ENCODE data around the gene TCL1B.

Gene TCL1B

GRCh38 chr14:95685978-95686922 lies at the start of gene TCL1B:
Gene TCL1B, plus strand, starts transcription at chr14:95686426. Its CDS starts 42 bp downstream, at chr14:95686468.
- no peaks in the 10 kb centered on the region for H3K27me3 ChIP-seq (ENCODE audit: control insufficient read depth, insufficient read depth, low read length)
- no peaks in the 10 kb centered on the region for H3K36me3 ChIP-seq (ENCODE audit: control insufficient read depth, low read depth, low read length)
- H3K9me3 ChIP-seq (ENCODE audit: control insufficient read depth, low read depth, low read length): no peaks in the 10 kb centered on the region
- H3K4me3 ChIP-seq (ENCODE audit: low read length): no peak within 1 kb of the TSS
- H3K4me1 ChIP-seq (ENCODE audit: control insufficient read depth, low read depth, low read length): peaks cover 11% of the 10 kb centered on the region
- no peak within 1 kb of the TSS for H3K27ac ChIP-seq (ENCODE audit: low read length)
- H3K9ac ChIP-seq (ENCODE audit: low read length): no peak within 1 kb of the TSS

DNA sequence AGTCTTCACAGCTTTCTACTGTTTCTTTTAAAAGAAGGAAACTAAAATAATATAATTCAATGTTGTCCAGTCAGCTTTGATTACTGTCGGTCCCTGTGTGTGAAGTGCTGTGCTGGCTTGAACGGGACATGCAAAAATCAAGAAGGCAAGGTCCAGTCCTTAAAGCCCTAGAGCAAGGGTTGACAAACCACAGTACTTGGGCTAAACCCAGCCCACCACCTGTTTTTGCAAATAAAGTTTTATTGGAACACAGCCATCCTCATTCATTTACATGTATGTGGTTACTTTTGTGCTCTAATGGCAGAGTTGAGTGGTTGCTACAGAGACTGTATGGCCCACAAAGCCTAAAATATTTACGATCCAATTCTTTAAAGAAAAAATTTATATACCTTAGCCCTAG lies 41.2 kb upstream of the TCL1B start:
- Histone ChIP-seq H3K4me3 (ENCODE audit: low read length) (no peak overlapping the region), H3K27ac (ENCODE audit: low read length) (no peak overlapping the region), H3K9me3 (ENCODE audit: control insufficient read depth, low read depth, low read length) (no peaks in the 10 kb centered on the region), H3K9ac (ENCODE audit: low read length) (no peak overlapping the region), H3K4me1 (ENCODE audit: control insufficient read depth, low read depth, low read length) (no peaks in the 10 kb centered on the region), H3K27me3 (ENCODE audit: control insufficient read depth, insufficient read depth, low read length) (no peaks in the 10 kb centered on the region), H3K36me3 (ENCODE audit: control insufficient read depth, low read depth, low read length) (no peaks in the 10 kb centered on the region)

GRCh38 chr14:95645389-95645996 lies 40.7 kb upstream of the TCL1B start:
- Histone ChIP-seq H3K27ac (ENCODE audit: low read length) (no peak overlapping the region), H3K36me3 (ENCODE audit: control insufficient read depth, low read depth, low read length) (no peaks in the 10 kb centered on the region), H3K9me3 (ENCODE audit: control insufficient read depth, low read depth, low read length) (no peaks in the 10 kb centered on the region), H3K9ac (ENCODE audit: low read length) (no peak overlapping the region), H3K4me1 (ENCODE audit: control insufficient read depth, low read depth, low read length) (no peaks in the 10 kb centered on the region), H3K27me3 (ENCODE audit: control insufficient read depth, insufficient read depth, low read length) (no peaks in the 10 kb centered on the region), H3K4me3 (ENCODE audit: low read length) (no peak overlapping the region)

DNA sequence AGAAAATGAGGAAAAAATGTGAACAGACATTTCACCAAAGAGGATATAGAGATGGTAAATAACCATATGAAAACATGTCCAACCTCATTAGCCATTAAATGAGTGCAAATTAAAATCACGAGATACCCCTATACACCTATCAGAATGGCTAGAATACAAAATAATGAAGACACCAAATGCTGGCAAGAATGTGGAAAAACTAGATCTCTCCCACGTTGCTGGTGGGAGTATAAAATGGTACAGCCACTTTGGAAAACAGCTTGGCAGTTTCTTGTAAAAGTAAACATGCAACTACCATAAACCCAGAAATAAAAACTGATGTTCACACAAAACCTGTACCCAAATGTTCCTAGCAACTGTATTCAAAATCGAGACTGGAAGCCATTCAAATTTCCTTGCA lies 38.3 kb upstream of the TCL1B start:
- Histone ChIP-seq H3K4me1 (ENCODE audit: control insufficient read depth, low read depth, low read length) (peaks cover 7% of the 10 kb centered on the region), H3K9ac (ENCODE audit: low read length) (no peak overlapping the region), H3K27ac (ENCODE audit: low read length) (no peak overlapping the region), H3K36me3 (ENCODE audit: control insufficient read depth, low read depth, low read length) (no peaks in the 10 kb centered on the region), H3K9me3 (ENCODE audit: control insufficient read depth, low read depth, low read length) (no peaks in the 10 kb centered on the region), H3K4me3 (ENCODE audit: low read length) (no peak overlapping the region), H3K27me3 (ENCODE audit: control insufficient read depth, insufficient read depth, low read length) (no peaks in the 10 kb centered on the region)

- no peak overlapping the region for H3K27ac ChIP-seq (ENCODE audit: low read length)
- H3K27me3 ChIP-seq (ENCODE audit: control insufficient read depth, insufficient read depth, low read length): no peaks in the 10 kb centered on the region
- H3K9ac ChIP-seq (ENCODE audit: low read length): no peak overlapping the region
- H3K4me3 ChIP-seq (ENCODE audit: low read length): no peak overlapping the region
- H3K4me1 ChIP-seq (ENCODE audit: control insufficient read depth, low read depth, low read length): peaks cover 7% of the 10 kb centered on the region
- H3K36me3 ChIP-seq (ENCODE audit: control insufficient read depth, low read depth, low read length): no peaks in the 10 kb centered on the region
- H3K9me3 ChIP-seq (ENCODE audit: control insufficient read depth, low read depth, low read length): no peaks in the 10 kb centered on the region
These were observed 37.0 kb upstream of the TCL1B start for GRCh38 chr14:95649230-95649629.

GRCh38 chr14:95651028-95651427 lies 35.2 kb upstream of the TCL1B start:
- H3K36me3 ChIP-seq (ENCODE audit: control insufficient read depth, low read depth, low read length): no peaks in the 10 kb centered on the region
- no peak overlapping the region for H3K9ac ChIP-seq (ENCODE audit: low read length)
- H3K4me3 ChIP-seq (ENCODE audit: low read length): no peak overlapping the region
- H3K9me3 ChIP-seq (ENCODE audit: control insufficient read depth, low read depth, low read length): no peaks in the 10 kb centered on the region
- no peak overlapping the region for H3K27ac ChIP-seq (ENCODE audit: low read length)
- no peaks in the 10 kb centered on the region for H3K27me3 ChIP-seq (ENCODE audit: control insufficient read depth, insufficient read depth, low read length)
- peaks cover 16% of the 10 kb centered on the region for H3K4me1 ChIP-seq (ENCODE audit: control insufficient read depth, low read depth, low read length)

DNA sequence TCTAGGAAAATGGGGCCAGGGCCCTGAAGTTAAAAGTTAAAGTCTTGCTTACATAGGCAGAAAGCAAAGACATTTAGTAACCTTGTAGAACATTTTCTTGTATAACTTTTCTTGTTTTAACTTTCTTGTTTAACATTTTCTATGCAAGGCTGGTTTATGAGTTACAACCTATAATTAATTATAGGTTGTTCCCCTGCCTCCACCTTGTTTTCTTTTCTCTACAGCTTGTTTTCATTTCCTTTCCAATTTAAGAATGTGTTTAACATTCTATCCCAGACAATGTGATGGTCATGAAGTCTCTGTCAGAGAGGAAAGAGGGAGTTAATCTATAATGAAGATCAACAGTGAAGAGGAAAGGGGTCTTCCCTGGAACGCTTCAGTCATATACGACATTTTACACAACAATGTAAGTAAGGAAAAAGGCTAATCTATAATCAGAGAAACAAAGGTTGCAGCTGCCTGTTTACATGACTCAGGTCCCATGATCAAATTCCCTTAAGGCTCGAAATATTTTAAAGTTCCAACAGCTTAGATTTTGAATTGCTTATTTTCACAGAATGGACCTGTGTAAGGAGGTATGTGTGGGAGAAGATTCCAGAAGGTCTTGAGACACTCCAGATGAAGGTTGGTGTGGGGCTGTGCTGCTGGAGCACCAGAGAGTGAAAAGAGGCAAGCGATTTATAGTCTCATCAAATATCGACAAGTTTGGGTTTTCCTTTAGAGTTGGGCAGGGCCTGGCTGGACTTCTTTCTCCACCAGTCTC lies 34.2 kb upstream of the TCL1B start:
- no peaks in the 10 kb centered on the region for H3K27me3 ChIP-seq (ENCODE audit: control insufficient read depth, insufficient read depth, low read length)
- H3K9ac ChIP-seq (ENCODE audit: low read length): no peak overlapping the region
- no peaks in the 10 kb centered on the region for H3K9me3 ChIP-seq (ENCODE audit: control insufficient read depth, low read depth, low read length)
- peaks cover 16% of the 10 kb centered on the region for H3K4me1 ChIP-seq (ENCODE audit: control insufficient read depth, low read depth, low read length)
- no peak overlapping the region for H3K4me3 ChIP-seq (ENCODE audit: low read length)
- H3K36me3 ChIP-seq (ENCODE audit: control insufficient read depth, low read depth, low read length): no peaks in the 10 kb centered on the region
- H3K27ac ChIP-seq (ENCODE audit: low read length): no peak overlapping the region

DNA sequence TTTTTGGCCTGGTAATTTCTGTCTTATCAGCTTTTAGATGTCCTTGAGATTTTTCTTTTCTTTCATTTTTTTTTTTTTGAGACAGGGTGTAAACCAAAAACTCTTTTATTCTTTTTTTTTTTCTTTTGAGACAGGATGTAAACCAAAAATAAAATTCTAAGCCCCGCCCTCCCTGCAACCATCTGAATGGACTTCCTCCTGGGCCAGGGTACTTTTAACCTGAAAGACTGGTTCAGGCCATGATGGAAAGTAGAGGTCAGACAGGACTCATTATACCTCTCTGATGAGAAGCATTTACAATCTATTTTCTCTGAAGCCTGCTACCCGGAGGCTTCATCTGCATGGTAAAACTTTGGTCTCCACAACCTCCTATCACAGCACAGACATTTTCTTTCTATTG lies 33.5 kb upstream of the TCL1B start:
- no peak overlapping the region for H3K27ac ChIP-seq (ENCODE audit: low read length)
- no peak overlapping the region for H3K4me3 ChIP-seq (ENCODE audit: low read length)
- no peaks in the 10 kb centered on the region for H3K27me3 ChIP-seq (ENCODE audit: control insufficient read depth, insufficient read depth, low read length)
- H3K4me1 ChIP-seq (ENCODE audit: control insufficient read depth, low read depth, low read length): peaks cover 21% of the 10 kb centered on the region
- no peak overlapping the region for H3K9ac ChIP-seq (ENCODE audit: low read length)
- H3K9me3 ChIP-seq (ENCODE audit: control insufficient read depth, low read depth, low read length): no peaks in the 10 kb centered on the region
- H3K36me3 ChIP-seq (ENCODE audit: control insufficient read depth, low read depth, low read length): no peaks in the 10 kb centered on the region

DNA sequence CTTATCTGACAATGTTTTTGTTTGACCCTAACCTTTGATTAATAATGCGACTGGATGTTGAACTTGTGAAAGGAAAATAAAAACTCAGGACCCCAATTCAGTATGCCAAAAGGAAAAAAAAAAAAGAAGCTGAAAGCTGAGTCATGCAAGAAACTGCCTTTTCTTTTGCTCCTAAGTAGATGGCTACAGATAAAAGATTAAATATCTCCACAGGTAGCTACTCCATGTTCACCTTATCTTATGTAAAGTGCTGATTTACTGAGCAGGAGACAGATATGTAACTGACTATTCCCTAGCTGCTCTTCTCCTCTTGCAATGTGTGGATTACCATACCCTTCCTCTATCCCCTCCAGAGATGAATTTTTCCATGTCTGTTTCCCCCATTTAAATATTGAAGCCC lies 30.8 kb upstream of the TCL1B start:
- H3K27ac ChIP-seq (ENCODE audit: low read length): no peak overlapping the region
- H3K27me3 ChIP-seq (ENCODE audit: control insufficient read depth, insufficient read depth, low read length): no peaks in the 10 kb centered on the region
- H3K36me3 ChIP-seq (ENCODE audit: control insufficient read depth, low read depth, low read length): no peaks in the 10 kb centered on the region
- H3K9me3 ChIP-seq (ENCODE audit: control insufficient read depth, low read depth, low read length): no peaks in the 10 kb centered on the region
- no peak overlapping the region for H3K4me3 ChIP-seq (ENCODE audit: low read length)
- H3K4me1 ChIP-seq (ENCODE audit: control insufficient read depth, low read depth, low read length): peaks cover 23% of the 10 kb centered on the region
- H3K9ac ChIP-seq (ENCODE audit: low read length): no peak overlapping the region

DNA sequence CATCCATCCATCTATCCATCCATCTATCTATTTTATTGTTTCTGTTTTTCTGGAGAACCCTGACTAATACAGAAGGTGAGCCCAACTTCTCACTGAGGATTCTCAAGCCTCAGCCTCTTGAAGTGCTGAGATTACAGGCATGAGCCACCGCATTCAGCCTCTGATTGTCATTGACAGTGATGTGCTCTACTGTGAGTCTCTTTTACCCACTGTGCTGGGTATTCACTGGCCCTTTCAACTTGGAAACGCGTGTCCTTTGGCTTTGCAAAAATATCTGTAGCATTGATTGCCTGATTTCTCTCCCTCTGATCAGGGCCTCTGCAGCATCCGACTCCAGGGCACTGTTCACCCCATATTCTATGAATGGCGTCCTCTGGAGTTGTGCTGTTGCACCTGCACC lies 29.6 kb upstream of the TCL1B start:
- Histone ChIP-seq H3K9me3 (ENCODE audit: control insufficient read depth, low read depth, low read length) (no peaks in the 10 kb centered on the region), H3K27me3 (ENCODE audit: control insufficient read depth, insufficient read depth, low read length) (no peaks in the 10 kb centered on the region), H3K9ac (ENCODE audit: low read length) (no peak overlapping the region), H3K4me3 (ENCODE audit: low read length) (no peak overlapping the region), H3K36me3 (ENCODE audit: control insufficient read depth, low read depth, low read length) (no peaks in the 10 kb centered on the region), H3K4me1 (ENCODE audit: control insufficient read depth, low read depth, low read length) (peaks cover 23% of the 10 kb centered on the region), H3K27ac (ENCODE audit: low read length) (no peak overlapping the region)

DNA sequence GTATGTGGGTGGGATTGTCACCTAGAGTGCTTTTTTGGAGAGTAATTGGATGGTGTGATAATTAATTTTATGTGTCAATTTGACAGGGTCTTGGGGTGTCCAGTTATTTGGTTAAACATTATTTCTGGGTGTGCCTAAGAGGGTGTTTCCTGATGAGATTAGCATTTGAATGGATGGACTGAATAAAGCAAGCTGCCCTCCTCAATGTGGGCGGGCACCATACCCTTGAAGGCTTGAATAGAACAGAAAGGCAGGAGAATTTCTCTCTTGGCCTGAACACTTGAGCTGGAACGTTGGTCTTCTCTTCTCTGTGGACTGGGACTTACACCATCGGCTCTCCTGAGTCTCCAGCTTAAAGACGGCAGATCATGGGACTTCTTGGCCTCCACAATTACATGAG lies 28.8 kb upstream of the TCL1B start:
- Histone ChIP-seq H3K4me1 (ENCODE audit: control insufficient read depth, low read depth, low read length) (peaks cover 16% of the 10 kb centered on the region), H3K4me3 (ENCODE audit: low read length) (no peak overlapping the region), H3K27me3 (ENCODE audit: control insufficient read depth, insufficient read depth, low read length) (no peaks in the 10 kb centered on the region), H3K36me3 (ENCODE audit: control insufficient read depth, low read depth, low read length) (no peaks in the 10 kb centered on the region), H3K9me3 (ENCODE audit: control insufficient read depth, low read depth, low read length) (no peaks in the 10 kb centered on the region), H3K9ac (ENCODE audit: low read length) (no peak overlapping the region), H3K27ac (ENCODE audit: low read length) (no peak overlapping the region)
